HepG2 (cell line): ENCODE data around the gene RNLS. TPM values are rescaled to one million over a fixed set of nuclear protein-coding genes. Genes with fewer than 3 reads are reported as not detected.

Source experiments
- ATAC-seq: fragments of 200-7000 bp; cut with Tn5 transposase; 3 replicates; pipeline ENCODE4 v1.9.1; 2020; ENCODE audit warnings: mild to moderate bottlenecking, moderate library complexity
- BruUV-seq: library from RNA; stranded (reverse); fragments of 400-500 nt; replicated peaks from 2 replicates; lab custom pipeline; 2021; lab: Mats Ljungman, UMichigan
- CTCF ChIA-PET: fragments of 300-600 bp; formaldehyde crosslinking; extraction: SDS; loops from one replicate; lab custom pipeline; 2021; ENCODE audit warnings: low total read pairs, inconsistent platforms, low intra/inter-chr PET ratio; lab: Yijun Ruan, JAX
- POLR2A ChIA-PET: fragments of 350-600 bp; sonication (Branson Sonifier 250); formaldehyde crosslinking; loops from one replicate; lab custom pipeline; 2020; ENCODE audit warnings: antibody characterized with exemption, inconsistent platforms; lab: Yijun Ruan, JAX
- DNase-seq: peaks from one replicate; pipeline ENCODE4 v3.0.0-alpha.2; 2015; ENCODE audit warnings: low spot score
- FAIRE-seq: peaks from 3 replicates; lab custom pipeline; 2011; peaks lifted over from hg19 to GRCh38; lab: Jason Lieb, UNC
- H2AFZ ChIP-seq: one replicate; pipeline ENCODE4 v1.6.1; 2011; ENCODE audit warnings: low read length, inconsistent platforms
- H3K27ac ChIP-seq: fragments of 300-600 bp; 3 replicates; pipeline ENCODE4 v1.8.0; 2011; ENCODE audit warnings: mixed run types, mild to moderate bottlenecking, mixed read lengths, low read length, inconsistent platforms; ENCODE audit not compliant: insufficient read depth; ENCODE audit errors: extremely low read length
- H3K27me3 ChIP-seq, 2 experiments: fragments of 200-600 bp in 1 of 2; 2 replicates in 1 of 2; 3 replicates in 1 of 2; pipeline versions ENCODE4 v1.6.0 to v1.8.0; 2011; ENCODE audit warnings: low read length in 2 of 2, mild to moderate bottlenecking in 2 of 2, moderate library complexity in 2 of 2, inconsistent platforms in 1 of 2; ENCODE audit not compliant: insufficient read depth in 2 of 2, control insufficient read depth in 1 of 2
- H3K36me3 ChIP-seq, 2 experiments: fragments of 200-600 bp in 1 of 2; replicated peaks in 1 of 2; 2 replicates in 1 of 2; 3 replicates in 1 of 2; pipeline versions ENCODE4 v1.5.1 to v1.8.0; 2011; ENCODE audit warnings: low read length in 2 of 2, inconsistent platforms in 1 of 2; ENCODE audit not compliant: insufficient read depth in 2 of 2, control insufficient read depth in 1 of 2
- H3K4me1 ChIP-seq: 2 replicates; pipeline ENCODE4 v1.5.1; 2012; ENCODE audit warnings: low read length, inconsistent platforms; ENCODE audit not compliant: insufficient read depth
- H3K4me2 ChIP-seq: 2 replicates; pipeline ENCODE4 v1.6.0; 2011; ENCODE audit warnings: low read depth, low read length, inconsistent platforms
- H3K4me3 ChIP-seq, 3 experiments: fragments of 200-600 bp in 1 of 3; sonication (generic), shearing (Covaris generic) in 1 of 3; replicated peaks in 1 of 3; 2 replicates each; pipeline ENCODE4 v1.5.1; 2011 to 2016; ENCODE audit warnings: low read length in 3 of 3, inconsistent platforms in 2 of 3, low read depth in 2 of 3, mild to moderate bottlenecking in 2 of 3, control low read depth in 1 of 3, mixed read lengths in 1 of 3; ENCODE audit not compliant: insufficient read depth in 1 of 3
- H3K79me2 ChIP-seq: one replicate; pipeline ENCODE4 v1.6.1; 2011; ENCODE audit warnings: low read length, inconsistent platforms; ENCODE audit not compliant: insufficient read depth
- H3K9ac ChIP-seq: 2 replicates; pipeline ENCODE4 v1.6.0; 2011; ENCODE audit warnings: mild to moderate bottlenecking, low read depth, low read length, inconsistent platforms; ENCODE audit not compliant: insufficient read depth
- H3K9me3 ChIP-seq: 2 replicates; pipeline ENCODE4 v1.5.1; 2012; ENCODE audit warnings: mild to moderate bottlenecking, low read length
- H4K20me1 ChIP-seq: 2 replicates; pipeline ENCODE4 v1.6.0; 2011; ENCODE audit warnings: inconsistent platforms, mild to moderate bottlenecking, low read length, moderate library complexity; ENCODE audit not compliant: insufficient read depth
- DNMT3B ChIP-seq: conservative IDR thresholded peaks from 2 replicates; pipeline ENCODE4 v1.6.1; 2016; ENCODE audit warnings: missing biosample characterization, control low read depth
- JARID2 ChIP-seq: sonication (generic); formaldehyde crosslinking; IDR thresholded peaks from 2 replicates; pipeline ENCODE4 v1.8.1; 2023; ENCODE audit warnings: missing genetic modification reagents, inconsistent platforms; ENCODE audit not compliant: insufficient replicate concordance
- RARG ChIP-seq: sonication (generic); formaldehyde crosslinking; IDR thresholded peaks from 2 replicates; pipeline ENCODE4 v1.4.0; 2020; ENCODE audit warnings: low read depth, mild to moderate bottlenecking, missing genetic modification reagents
- RBAK ChIP-seq: sonication (generic); formaldehyde crosslinking; IDR thresholded peaks from 2 replicates; pipeline ENCODE4 v1.5.1; 2020; ENCODE audit warnings: mild to moderate bottlenecking, missing genetic modification reagents
- RFX5 ChIP-seq: IDR thresholded peaks from 2 replicates; pipeline ENCODE4 v1.6.1; 2011; ENCODE audit warnings: low read depth, low read length, improper control_type of control experiment
- STAG1 ChIP-seq: sonication (generic); formaldehyde crosslinking; IDR thresholded peaks from 2 replicates; pipeline ENCODE4 v1.4.0; 2020; ENCODE audit warnings: missing genetic modification reagents
- TRIM24 ChIP-seq: sonication (generic); formaldehyde crosslinking; IDR thresholded peaks from 2 replicates; pipeline ENCODE4 v1.8.0; 2022; ENCODE audit warnings: mild to moderate bottlenecking, missing genetic modification reagents
- ZFP1 ChIP-seq: IDR thresholded peaks from 2 replicates; pipeline ENCODE4 v1.6.1; 2016
- ZNF207 ChIP-seq: fragments of 450-650 bp; IDR thresholded peaks from 2 replicates; pipeline ENCODE4 v1.6.1; 2016; ENCODE audit warnings: antibody characterized with exemption, borderline replicate concordance
- ZNF235 ChIP-seq: sonication (generic); formaldehyde crosslinking; IDR thresholded peaks from 2 replicates; pipeline ENCODE4 v1.8.1; 2023; ENCODE audit warnings: mild to moderate bottlenecking, missing genetic modification reagents, borderline replicate concordance
- ZNF329 ChIP-seq: sonication (generic); formaldehyde crosslinking; IDR thresholded peaks from 2 replicates; pipeline ENCODE4 v1.9.0; 2021; ENCODE audit warnings: low read depth, mild to moderate bottlenecking, missing genetic modification reagents
- ZNF432 ChIP-seq: sonication (generic); formaldehyde crosslinking; IDR thresholded peaks from 2 replicates; pipeline ENCODE4 v1.5.0; 2020; ENCODE audit warnings: missing genetic modification reagents, mild to moderate bottlenecking, borderline replicate concordance
- ZNF660 ChIP-seq: sonication (generic); formaldehyde crosslinking; IDR thresholded peaks from 2 replicates; pipeline ENCODE4 v1.5.1; 2020; ENCODE audit warnings: mild to moderate bottlenecking, low read depth, missing genetic modification reagents, borderline replicate concordance
- ZNF724P ChIP-seq: sonication (generic); formaldehyde crosslinking; IDR thresholded peaks from 2 replicates; pipeline ENCODE4 v1.8.0; 2022; ENCODE audit warnings: missing genetic modification reagents, borderline replicate concordance
- ZNF850 ChIP-seq: sonication (generic); formaldehyde crosslinking; conservative IDR thresholded peaks from 2 replicates; pipeline ENCODE4 v1.9.0; 2021; ENCODE audit warnings: mild to moderate bottlenecking, missing genetic modification reagents
- WGBS: methylation state at CpG from one replicate; pipeline ENCODE4 v1.1.6; 2017; ENCODE audit warnings: low lambda C conversion rate; 5-methylcytosine and 5-hydroxymethylcytosine counted together
- in situ Hi-C: cut with HindIII; loops from 2 replicates; pipeline ENCODE4 v1.10.0; 2017; ENCODE audit warnings: low pct_unique_long_range_greater_than_20kb; ENCODE audit not compliant: extremely low pct_ligation_motif_present
- intact Hi-C: fragments of 100-400 bp; cut with micrococcal nuclease; formaldehyde crosslinking; loops from one replicate; pipeline ENCODE4 v1.10.0; 2022; ENCODE audit not compliant: unreplicated experiment
- polyA plus RNA-seq, 8 experiments: library from polyadenylated mRNA; depleted of rRNA in 3 of 8; stranded (reverse) in 7 of 8; unstranded in 1 of 8; fragments of >200 nt; fragmentation: Illumina TruSeq in 4 of 8; extraction: Trizol in 4 of 8; gene quantifications; 2 replicates each; pipeline versions ENCODE4 v1.2.1 to v1.2.3, GENCODE V29; 2011 to 2016; ENCODE audit warnings: low read depth in 4 of 8, missing spikeins in 1 of 8, mixed read lengths in 1 of 8; ENCODE audit not compliant: insufficient read depth in 1 of 8
- total RNA-seq, 5 experiments: library from RNA; depleted of rRNA; stranded (reverse); fragments of >200 nt; fragmentation: Illumina TruSeq; extraction: Trizol; gene quantifications; 2 replicates each; pipeline ENCODE4 v1.2.3, GENCODE V29; 2016; ENCODE audit warnings: low read depth in 1 of 5
- TF ChIP-seq, protein P1 (sequence below): sonication (generic); formaldehyde crosslinking; IDR thresholded peaks from 2 replicates; pipeline ENCODE4 v1.4.0; 2020; ENCODE audit warnings: missing genetic modification reagents, borderline replicate concordance
- TF ChIP-seq, protein P2 (sequence below): sonication (generic); formaldehyde crosslinking; IDR thresholded peaks from 2 replicates; pipeline ENCODE4 v1.5.1; 2020; ENCODE audit warnings: missing genetic modification reagents, mild to moderate bottlenecking, borderline replicate concordance
- TF ChIP-seq, protein P3 (sequence below): IDR thresholded peaks from 2 replicates; pipeline ENCODE4 v1.6.1; 2018; ENCODE audit warnings: missing genetic modification reagents, mild to moderate bottlenecking, missing compliant biosample characterization

Gene RNLS
- total and polyA plus RNA-seq, 2 of the 13 experiments (the other 11 are each of a cell fraction or from before 2014, with no cell fraction given), result not detected

- CTCF ChIA-PET, result no interaction called here
- FAIRE-seq, result no peak
- Histone ChIP-seq H3K9ac (no peak overlapping the region), H3K4me3 (no peak overlapping the region), H3K4me1 (no peaks in the 10 kb centered on the region), H3K36me3 (no peaks in the 10 kb centered on the region), H4K20me1 (no peaks in the 10 kb centered on the region), H3K27me3 (peaks cover 0 to 4% of the 10 kb centered on the region in 2 experiments; a peak in 1 of 5 replicates), H3K4me2 (no peak overlapping the region), H2AFZ (no peak overlapping the region), H3K27ac (no peak overlapping the region), H3K79me2 (no peaks in the 10 kb centered on the region), H3K9me3 (no peaks in the 10 kb centered on the region)
- 36% methylated on average over 1 of the region's 1 CpG for WGBS
- POLR2A ChIA-PET, result no interaction called here
- TF ChIP-seq ZNF724P (no peak), ZNF850 (CRISPR knock-in tag) (no peak), TRIM24 (CRISPR knock-in tag) (no peak), ZNF432 (no peak), RARG (CRISPR knock-in tag) (no peak), ZFP1 (CRISPR knock-in tag) (no peak), RFX5 (no peak), ZNF329 (CRISPR knock-in tag) (no peak), ZNF207 (no peak), JARID2 (CRISPR knock-in tag) (no peak), ZNF235 (CRISPR knock-in tag) (no peak), ZNF660 (CRISPR knock-in tag) (no peak), STAG1 (CRISPR knock-in tag) (no peak), DNMT3B (CRISPR knock-in tag) (no peak), RBAK (CRISPR knock-in tag) (no peak)
- TF ChIP-seq, protein P1, sequence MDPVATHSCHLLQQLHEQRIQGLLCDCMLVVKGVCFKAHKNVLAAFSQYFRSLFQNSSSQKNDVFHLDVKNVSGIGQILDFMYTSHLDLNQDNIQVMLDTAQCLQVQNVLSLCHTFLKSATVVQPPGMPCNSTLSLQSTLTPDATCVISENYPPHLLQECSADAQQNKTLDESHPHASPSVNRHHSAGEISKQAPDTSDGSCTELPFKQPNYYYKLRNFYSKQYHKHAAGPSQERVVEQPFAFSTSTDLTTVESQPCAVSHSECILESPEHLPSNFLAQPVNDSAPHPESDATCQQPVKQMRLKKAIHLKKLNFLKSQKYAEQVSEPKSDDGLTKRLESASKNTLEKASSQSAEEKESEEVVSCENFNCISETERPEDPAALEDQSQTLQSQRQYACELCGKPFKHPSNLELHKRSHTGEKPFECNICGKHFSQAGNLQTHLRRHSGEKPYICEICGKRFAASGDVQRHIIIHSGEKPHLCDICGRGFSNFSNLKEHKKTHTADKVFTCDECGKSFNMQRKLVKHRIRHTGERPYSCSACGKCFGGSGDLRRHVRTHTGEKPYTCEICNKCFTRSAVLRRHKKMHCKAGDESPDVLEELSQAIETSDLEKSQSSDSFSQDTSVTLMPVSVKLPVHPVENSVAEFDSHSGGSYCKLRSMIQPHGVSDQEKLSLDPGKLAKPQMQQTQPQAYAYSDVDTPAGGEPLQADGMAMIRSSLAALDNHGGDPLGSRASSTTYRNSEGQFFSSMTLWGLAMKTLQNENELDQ, result no peak
- TF ChIP-seq, protein P2, sequence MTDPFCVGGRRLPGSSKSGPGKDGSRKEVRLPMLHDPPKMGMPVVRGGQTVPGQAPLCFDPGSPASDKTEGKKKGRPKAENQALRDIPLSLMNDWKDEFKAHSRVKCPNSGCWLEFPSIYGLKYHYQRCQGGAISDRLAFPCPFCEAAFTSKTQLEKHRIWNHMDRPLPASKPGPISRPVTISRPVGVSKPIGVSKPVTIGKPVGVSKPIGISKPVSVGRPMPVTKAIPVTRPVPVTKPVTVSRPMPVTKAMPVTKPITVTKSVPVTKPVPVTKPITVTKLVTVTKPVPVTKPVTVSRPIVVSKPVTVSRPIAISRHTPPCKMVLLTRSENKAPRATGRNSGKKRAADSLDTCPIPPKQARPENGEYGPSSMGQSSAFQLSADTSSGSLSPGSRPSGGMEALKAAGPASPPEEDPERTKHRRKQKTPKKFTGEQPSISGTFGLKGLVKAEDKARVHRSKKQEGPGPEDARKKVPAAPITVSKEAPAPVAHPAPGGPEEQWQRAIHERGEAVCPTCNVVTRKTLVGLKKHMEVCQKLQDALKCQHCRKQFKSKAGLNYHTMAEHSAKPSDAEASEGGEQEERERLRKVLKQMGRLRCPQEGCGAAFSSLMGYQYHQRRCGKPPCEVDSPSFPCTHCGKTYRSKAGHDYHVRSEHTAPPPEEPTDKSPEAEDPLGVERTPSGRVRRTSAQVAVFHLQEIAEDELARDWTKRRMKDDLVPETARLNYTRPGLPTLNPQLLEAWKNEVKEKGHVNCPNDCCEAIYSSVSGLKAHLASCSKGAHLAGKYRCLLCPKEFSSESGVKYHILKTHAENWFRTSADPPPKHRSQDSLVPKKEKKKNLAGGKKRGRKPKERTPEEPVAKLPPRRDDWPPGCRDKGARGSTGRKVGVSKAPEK, result no peak
- TF ChIP-seq, protein P3, sequence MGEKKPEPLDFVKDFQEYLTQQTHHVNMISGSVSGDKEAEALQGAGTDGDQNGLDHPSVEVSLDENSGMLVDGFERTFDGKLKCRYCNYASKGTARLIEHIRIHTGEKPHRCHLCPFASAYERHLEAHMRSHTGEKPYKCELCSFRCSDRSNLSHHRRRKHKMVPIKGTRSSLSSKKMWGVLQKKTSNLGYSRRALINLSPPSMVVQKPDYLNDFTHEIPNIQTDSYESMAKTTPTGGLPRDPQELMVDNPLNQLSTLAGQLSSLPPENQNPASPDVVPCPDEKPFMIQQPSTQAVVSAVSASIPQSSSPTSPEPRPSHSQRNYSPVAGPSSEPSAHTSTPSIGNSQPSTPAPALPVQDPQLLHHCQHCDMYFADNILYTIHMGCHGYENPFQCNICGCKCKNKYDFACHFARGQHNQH (CRISPR knock-in tag), result no peak
- no peak for ATAC-seq
- intact Hi-C loops (no loop called here), in situ Hi-C loops (no loop called here)
- no peak for DNase-seq
- no TSS peak for BruUV-seq
These were observed 322.6 kb downstream of the RNLS start for GRCh38 chr10:88260329-88261051.
